Chondrocyte (in vitro differentiated cells): ENCODE results near the gene GPR153. TPM values are rescaled to one million over a fixed set of nuclear protein-coding genes. Genes with fewer than 3 reads are reported as not detected.

Experiments
- DNase-seq: peaks from one replicate; pipeline ENCODE4 v3.0.0; 2021; ENCODE audit warnings: mixed read lengths, low spot score
- H3K27ac Mint-ChIP-seq: one replicate; pipeline ENCODE4 v1.8.0; 2021; ENCODE audit warnings: mild to moderate bottlenecking, moderate library complexity, mixed read lengths; ENCODE audit not compliant: unreplicated experiment
- H3K27me3 Mint-ChIP-seq: 2 replicates; pipeline ENCODE4 v1.8.0; 2021; ENCODE audit warnings: low read depth, mixed read lengths
- H3K36me3 Mint-ChIP-seq: 2 replicates; pipeline ENCODE4 v1.8.0; 2021; ENCODE audit warnings: low read depth, mixed read lengths
- H3K4me1 Mint-ChIP-seq: 2 replicates; pipeline ENCODE4 v1.8.0; 2021; ENCODE audit warnings: low read depth, mild to moderate bottlenecking, mixed read lengths
- H3K4me3 Mint-ChIP-seq: one replicate; pipeline ENCODE4 v1.8.0; 2021; ENCODE audit warnings: mild to moderate bottlenecking, moderate library complexity, mixed read lengths; ENCODE audit not compliant: unreplicated experiment
- H3K9me3 Mint-ChIP-seq: 2 replicates; pipeline ENCODE4 v1.8.0; 2021; ENCODE audit warnings: low read depth, mixed read lengths
- total RNA-seq: library from RNA; stranded (reverse); gene quantifications from 3 replicates; pipeline ENCODE4 v1.2.1, GENCODE V29; 2021
- TF ChIP-seq, protein P1 (sequence below): fragments of 200-600 bp; sonication (generic); IDR thresholded peaks from 2 replicates; pipeline ENCODE4 v1.5.0; 2021; ENCODE audit warnings: antibody characterized with exemption, mild to moderate bottlenecking, moderate library complexity

GPR153 gene
- total RNA-seq, 1 donor from 2014 or later: 4.4 TPM

DNA sequence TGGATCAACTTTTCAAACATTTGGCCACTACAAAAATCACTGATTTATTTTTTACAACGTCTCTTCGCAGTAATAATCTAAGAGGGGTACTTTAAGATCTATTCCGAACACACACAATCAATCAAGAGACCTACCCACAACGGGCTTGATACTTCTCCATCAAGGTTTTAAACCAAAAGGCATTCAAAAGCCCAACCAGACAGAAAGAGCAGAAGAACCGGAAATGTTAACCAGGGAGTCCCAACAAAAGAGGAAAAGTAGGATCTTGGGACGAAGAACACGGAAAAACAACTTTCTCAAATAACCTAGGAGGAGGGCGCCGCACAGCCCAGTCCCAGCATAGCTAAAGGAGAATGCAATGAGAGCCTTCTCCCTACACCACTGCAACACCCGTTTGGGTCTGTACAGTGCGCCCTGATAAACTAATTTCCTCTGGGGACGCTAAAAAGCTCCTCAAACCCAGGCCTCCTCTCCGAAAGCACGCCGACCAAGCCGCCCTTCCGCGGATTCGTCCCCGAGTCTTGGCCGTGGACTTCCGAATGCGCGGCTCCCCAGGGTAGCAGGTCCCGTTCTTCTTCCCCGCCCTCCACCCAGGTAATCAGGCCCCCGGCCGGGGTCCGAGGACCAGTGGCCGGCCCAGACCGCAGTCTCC, 62.1 kb downstream of the GPR153 start:
- H3K9me3 Mint-ChIP-seq: no peaks in the 10 kb centered on the region
- H3K27ac Mint-ChIP-seq: peak overlapping the region; percentile 98
- H3K4me3 Mint-ChIP-seq: peak overlapping the region; percentile 93
- H3K36me3 Mint-ChIP-seq: peaks cover 9% of the 10 kb centered on the region
- DNase-seq: no peak
- peaks cover 36% of the 10 kb centered on the region for H3K4me1 Mint-ChIP-seq
- H3K27me3 Mint-ChIP-seq: no peaks in the 10 kb centered on the region
- TF ChIP-seq, protein P1, sequence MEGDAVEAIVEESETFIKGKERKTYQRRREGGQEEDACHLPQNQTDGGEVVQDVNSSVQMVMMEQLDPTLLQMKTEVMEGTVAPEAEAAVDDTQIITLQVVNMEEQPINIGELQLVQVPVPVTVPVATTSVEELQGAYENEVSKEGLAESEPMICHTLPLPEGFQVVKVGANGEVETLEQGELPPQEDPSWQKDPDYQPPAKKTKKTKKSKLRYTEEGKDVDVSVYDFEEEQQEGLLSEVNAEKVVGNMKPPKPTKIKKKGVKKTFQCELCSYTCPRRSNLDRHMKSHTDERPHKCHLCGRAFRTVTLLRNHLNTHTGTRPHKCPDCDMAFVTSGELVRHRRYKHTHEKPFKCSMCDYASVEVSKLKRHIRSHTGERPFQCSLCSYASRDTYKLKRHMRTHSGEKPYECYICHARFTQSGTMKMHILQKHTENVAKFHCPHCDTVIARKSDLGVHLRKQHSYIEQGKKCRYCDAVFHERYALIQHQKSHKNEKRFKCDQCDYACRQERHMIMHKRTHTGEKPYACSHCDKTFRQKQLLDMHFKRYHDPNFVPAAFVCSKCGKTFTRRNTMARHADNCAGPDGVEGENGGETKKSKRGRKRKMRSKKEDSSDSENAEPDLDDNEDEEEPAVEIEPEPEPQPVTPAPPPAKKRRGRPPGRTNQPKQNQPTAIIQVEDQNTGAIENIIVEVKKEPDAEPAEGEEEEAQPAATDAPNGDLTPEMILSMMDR: no peak

DNA sequence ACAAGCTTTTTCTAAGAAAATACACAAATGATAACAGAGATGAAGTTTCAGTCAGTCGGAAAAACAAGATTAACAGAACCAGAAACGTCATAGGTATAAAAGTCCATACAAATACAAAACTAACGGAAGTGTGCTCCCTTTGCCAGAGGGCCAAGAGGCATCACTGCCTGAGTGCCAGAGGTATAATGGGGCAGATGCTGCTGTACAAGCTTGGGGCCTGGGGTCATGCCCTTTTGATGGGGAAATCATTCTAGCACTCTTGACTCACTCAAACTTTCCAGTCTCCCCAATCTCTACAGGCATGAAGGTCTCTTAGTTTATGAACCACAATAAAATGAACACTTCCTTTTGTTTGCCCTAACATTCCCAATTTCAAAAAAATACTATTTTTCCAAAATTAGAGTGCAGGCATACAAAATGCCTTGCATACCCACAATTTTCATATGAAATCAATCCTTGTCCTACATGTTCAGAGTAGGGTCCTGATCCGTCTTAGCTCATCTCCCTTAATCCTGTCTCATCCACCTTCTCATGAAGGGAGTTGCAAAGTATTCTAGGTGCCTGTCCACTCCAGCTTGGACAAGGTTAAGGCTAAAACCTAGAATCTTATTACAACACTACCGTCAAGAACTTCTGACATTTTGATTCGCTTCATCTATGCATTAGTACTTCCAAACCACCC, 63.0 kb downstream of the GPR153 start:
- Mint-ChIP-seq H3K36me3 (peaks cover 11% of the 10 kb centered on the region), H3K27ac (peak overlapping the region; percentile 32)

More for the DNA sequence above, 63.0 kb downstream of the GPR153 start:
- Mint-ChIP-seq H3K9me3 (no peaks in the 10 kb centered on the region), H3K4me1 (peaks cover 36% of the 10 kb centered on the region), H3K27me3 (no peaks in the 10 kb centered on the region), H3K4me3 (peak overlapping the region; percentile 93)
- TF ChIP-seq, protein P1: no peak
- no peak for DNase-seq

Other genes starting within 250 kb of the GPR153 start
- 4.2 to 7.3 TPM (median 5.2 TPM) in 3 replicates for gene KCNAB2, start 215.2 kb downstream of the GPR153 start, total RNA-seq
- 0.23 to 1.0 TPM (median 0.42 TPM) in 3 replicates for gene CHD5, start 80.8 kb downstream of the GPR153 start, total RNA-seq
- 208 to 243 TPM (median 220 TPM) in 3 replicates for gene RPL22, start 61.5 kb downstream of the GPR153 start, total RNA-seq
- 15.6 to 19.9 TPM (median 17.9 TPM) in 3 replicates for gene RNF207, start 55.0 kb downstream of the GPR153 start, total RNA-seq
- gene ICMT, start 25.1 kb downstream of the GPR153 start, total RNA-seq: 72.7 to 94.2 TPM (median 73.1 TPM) in 3 replicates
- not detected in 3 replicates for gene HES3, start 16.9 kb downstream of the GPR153 start, total RNA-seq
- gene ACOT7, start 132.7 kb upstream of the GPR153 start, total RNA-seq: 43.9 to 48.1 TPM (median 44.0 TPM) in 3 replicates
- 0.15 to 0.36 TPM in 2 of 3 replicates, not detected in the other for gene HES2, start 158.8 kb upstream of the GPR153 start, total RNA-seq
- 0.57 to 2.5 TPM (median 2.1 TPM) in 3 replicates for gene ESPN, start 163.7 kb upstream of the GPR153 start, total RNA-seq
- gene TNFRSF25, start 205.1 kb upstream of the GPR153 start, total RNA-seq: 20.1 to 32.4 TPM (median 21.4 TPM) in 3 replicates
- 32.4 to 50.5 TPM (median 33.6 TPM) in 3 replicates for gene PLEKHG5, start 230.6 kb upstream of the GPR153 start, total RNA-seq